ENCODE results near the gene AMOT.

The AMOT gene

DNA sequence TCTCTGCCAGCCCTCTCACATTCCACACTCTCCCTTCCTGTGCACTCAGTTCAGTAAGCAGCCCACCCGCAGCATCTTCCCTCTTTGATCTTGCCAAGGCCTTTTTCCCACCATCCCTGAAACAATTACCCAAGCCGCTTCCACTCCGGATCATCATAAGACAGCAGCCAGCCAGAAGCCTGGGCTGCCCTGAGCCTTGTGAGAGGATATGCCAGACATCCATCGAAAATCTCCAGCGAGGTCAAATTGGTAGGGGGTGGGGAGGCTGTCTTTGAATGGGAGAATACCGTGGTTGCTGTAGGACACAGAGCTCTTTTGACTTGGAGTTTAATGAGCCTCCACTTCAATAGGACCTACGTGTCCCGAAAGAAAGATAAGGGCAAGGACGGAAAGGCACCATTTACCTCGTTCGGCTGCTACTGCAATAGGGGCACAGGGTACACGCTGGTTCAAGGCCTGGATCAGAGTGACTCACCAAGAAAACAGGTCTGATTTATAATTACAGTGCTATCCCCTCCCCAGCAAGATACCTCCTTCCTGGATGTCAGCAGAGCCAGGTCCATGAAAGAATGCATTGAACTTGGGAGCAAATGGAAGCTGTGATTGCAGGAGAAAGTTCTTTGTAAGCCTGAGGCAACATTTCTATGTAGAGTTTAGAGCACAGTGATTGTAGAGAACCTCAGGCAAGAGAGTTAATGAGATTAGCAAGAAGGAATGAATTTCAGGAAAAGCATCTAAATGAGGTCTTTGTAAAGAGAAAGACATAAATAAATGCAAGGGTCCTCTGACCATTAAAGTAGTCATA, 39.5 kb downstream of the AMOT start:
- DNase-seq (ENCODE audit: low read depth in 2 of 2), result no peak

DNA sequence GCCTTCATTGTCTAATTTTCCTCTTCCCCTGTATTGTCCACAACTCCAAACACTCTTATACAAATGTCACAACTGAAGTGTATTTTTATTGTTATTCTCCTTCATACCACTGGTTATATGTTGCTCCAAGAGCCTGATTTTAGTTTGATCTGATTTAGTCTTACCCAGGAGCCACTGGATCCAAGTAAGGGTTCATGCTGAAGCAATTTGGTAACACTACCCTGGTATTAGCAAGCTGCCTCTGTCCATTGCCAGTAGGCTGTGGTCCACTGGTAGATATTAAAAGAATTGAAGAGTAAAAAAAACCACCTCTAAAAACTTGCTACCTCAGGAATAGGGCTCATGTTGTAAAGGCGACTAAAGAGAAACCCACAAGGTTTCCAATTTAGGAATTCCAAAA, 41.2 kb downstream of the AMOT start:
- DNase-seq (ENCODE audit: low read depth in 2 of 2), result no peak

DNA sequence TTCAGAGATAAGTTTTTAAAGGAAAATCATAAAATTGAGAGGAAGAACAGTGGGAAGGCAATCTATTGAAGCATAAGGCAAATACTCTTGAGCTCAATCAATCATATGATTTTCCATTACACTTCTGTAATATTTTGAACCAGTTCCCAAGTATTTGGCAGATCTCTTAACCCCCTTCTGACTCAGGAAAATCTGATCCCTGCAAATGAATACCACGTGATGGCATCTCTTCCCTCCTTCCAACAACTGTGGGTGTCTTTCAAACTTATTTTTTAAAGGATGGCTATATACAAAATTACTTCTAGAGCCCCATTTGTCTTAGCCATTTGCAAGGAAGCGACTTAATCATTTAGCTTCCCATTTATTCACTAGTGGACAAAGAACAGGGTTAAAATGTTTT, 41.9 kb downstream of the AMOT start:
- no peak for DNase-seq (ENCODE audit: low read depth in 2 of 2)

DNA sequence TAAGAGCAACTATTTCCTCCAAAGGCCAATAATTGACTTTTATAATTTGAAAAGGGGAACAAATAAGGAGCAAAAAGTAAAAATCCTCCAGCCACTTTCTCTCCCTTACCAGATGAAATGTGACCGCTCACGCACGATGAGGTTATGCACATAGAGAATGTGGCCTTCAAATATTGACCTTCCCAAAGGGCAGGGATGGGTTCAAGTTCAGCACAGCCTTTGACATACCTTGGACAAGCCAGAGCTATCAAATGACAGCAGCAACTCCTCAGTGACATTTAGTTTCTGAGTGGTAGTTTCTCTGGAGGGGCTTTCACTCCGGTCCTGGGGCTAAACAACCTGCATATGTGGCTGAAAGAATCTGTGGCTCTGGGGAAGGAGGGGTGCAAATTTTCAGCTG, 50.7 kb downstream of the AMOT start:
- DNase-seq (ENCODE audit: low read depth in 2 of 2), result no peak

DNA sequence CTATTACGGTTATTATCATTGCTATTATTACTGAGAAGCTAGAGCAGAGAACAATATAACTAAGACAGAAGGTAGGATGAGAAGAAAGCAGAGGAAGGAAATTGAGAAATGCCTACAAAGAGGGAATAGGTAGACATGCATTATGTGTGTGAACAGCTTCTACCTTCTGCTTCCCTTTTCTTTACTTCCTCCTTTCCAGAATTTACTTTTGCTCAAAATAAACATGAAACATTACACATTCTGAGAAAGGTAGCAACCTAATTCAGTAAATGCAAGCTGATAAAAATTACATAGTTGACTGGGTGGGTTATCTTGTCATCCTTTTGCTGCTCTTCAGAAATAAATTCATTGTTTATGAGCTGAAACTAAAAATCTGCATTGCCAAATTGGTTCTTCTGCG, 54.6 kb downstream of the AMOT start:
- no peak for DNase-seq (ENCODE audit: low read depth in 2 of 2)

DNA sequence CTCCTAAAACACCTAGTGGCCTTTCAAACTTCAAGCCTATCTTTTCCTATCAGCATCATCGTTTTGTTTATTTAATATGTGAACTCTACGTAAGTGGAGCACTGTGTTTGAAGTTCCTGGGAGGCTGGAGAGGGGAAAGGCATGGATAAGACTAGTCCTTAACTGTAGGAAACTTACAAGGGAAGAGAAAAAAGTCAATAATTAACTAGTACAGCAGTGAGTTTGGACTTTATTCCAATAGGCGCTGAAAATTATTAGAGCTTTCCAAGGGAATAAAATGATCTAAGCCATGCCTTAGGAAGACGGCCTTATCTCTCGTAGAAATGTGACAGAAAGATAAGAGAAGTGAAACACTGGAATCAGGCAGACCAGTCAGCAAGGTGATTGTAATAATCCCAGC, 55.3 kb downstream of the AMOT start:
- no peak for DNase-seq (ENCODE audit: low read depth in 2 of 2)

DNA sequence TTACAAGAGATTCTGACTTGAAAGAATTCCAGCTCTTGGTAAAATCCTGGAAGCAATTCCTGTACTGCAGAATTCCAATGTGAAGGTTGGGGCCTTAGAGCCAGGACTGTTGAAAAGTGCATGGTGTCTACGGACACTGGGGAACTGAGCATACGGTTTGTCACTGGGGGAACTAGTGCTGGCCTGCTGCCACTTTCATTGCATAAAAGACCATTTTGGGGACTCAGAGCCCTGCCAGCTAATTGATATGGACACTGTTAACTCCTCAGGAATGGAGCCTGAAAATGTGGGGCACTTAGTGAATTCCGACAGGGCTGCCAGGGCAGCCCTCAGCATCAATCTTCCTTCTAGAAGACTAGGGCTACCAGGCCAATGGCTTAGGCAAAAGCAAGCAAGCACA, 55.9 kb downstream of the AMOT start:
- DNase-seq (ENCODE audit: low read depth in 2 of 2), result no peak

DNA sequence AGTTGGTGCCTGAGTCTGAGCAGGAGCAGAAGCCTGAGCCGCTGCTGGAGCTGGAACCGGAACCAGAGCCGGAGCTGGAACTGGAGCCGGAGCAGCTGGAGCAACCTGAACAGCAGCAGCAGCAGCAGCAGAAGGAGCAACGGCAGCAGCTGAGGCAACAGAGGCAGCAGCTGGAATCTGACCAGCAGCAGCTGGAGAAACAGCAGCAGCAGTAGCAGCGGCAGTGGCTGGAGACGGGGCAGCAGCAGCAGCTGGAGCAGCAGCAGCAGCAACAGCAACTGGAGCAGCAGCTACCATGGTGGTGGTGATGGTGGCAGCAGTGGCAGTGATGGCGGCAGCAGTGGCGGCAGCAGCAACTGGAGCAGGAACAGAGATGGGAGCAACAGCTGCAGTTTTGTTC, 61.5 kb downstream of the AMOT start:
- DNase-seq (ENCODE audit: low read depth in 2 of 2), result no peak

DNA sequence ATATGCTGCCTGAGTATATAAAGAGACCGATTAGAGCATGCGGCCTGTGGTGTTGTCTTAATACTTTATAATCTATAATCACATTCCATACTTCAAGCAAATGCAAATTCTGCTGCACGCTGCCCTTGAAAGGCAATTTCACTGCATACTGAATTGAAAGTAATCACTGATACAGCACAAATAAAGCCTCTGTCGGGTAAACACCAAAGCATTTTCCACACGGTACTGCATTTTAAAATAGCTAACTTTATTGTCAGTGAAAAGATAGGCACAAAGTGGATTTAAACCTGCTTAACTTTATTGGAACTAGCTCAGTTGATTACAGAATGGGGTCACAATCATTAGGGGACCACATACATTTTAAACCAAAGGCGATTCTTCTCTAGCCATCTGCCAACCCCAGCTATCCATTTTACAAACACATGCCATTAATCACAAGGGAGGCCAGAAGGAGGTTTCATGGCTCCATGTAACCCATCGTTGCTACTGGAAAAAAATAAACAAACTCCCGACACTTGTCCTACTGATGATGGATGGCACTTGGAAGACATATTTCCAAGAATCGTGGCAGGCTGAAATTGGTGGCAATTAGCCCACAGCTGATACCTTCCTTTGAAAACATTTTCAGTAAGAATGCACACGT, 65.9 kb downstream of the AMOT start:
- no peak for DNase-seq (ENCODE audit: low read depth in 2 of 2)

DNA sequence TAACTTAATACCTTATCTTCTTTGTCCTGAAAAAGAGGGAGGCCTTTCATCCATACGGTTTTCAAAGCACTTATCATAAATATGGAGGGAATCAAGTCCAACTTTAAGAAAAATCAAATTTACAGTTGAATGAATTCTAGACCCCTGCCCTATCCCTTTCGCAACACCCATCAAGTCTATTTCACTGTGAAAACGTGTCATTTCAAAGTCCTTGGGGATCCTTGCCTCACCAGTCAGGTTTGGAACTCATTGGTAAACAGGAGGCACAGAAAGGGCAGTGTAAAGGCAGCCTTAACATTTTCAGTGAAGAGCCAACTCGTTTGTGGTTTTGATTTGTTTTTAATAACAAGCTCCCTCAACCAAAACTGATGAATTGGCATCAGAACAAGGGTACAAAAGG, 66.5 kb downstream of the AMOT start:
- DNase-seq (ENCODE audit: low read depth in 2 of 2), result no peak

DNA sequence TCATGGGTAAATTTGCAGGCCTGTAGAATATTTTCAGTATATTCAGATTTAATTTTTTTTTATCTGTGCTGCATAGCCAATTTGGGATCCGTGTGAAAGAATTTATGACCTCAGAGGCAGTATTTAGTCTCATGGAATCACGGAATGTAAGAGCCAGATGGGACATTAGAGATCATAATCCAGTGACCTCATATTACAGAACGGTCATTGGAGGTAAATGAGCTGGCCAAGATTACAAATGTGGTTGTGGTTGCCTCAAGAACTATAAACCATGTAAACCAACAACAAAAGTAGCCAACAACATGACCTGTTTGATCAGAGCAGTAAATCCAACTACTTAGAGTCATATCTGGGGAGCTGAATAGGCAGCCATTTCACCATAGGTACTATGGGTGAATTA, 71.6 kb downstream of the AMOT start:
- DNase-seq (ENCODE audit: low read depth in 2 of 2), result no peak

DNA sequence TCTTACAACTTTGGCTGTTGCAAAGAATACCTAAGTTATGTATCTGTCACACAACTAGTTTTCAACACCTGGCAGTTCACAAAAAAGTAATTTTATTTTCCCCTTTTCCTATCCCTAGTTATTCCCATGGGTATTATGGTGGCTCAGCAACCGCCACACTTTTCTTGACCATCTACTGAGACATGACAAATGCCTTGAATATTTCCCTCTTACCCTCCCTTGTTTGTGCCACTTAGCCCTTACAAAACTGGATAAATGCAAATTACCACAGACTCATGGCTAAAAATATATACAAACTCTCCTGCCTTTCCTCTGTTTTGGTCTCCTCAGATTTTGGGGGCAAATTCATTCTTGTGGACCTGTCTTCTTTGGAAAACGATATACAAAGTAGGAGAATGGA, 72.1 kb downstream of the AMOT start:
- no peak for DNase-seq (ENCODE audit: low read depth in 2 of 2)

DNA sequence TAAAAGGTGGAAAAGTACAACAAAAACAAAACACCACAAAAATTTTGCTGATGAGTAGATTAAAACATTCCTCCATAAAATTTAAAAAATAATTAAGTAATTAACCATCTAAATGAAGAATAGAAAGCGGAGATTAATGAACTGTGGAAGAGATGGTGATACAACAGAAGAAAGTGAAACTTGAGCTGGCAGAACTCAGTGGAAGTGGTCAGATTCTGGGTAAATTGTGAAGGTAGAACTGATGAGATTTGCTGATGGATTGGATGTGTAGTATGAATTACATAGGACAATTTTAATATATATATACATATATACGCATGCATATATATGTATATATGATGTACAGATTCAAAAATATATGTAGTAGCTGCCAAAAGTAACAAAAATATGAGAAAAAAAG, 73.9 kb downstream of the AMOT start:
- DNase-seq (ENCODE audit: low read depth in 2 of 2), result no peak

DNA sequence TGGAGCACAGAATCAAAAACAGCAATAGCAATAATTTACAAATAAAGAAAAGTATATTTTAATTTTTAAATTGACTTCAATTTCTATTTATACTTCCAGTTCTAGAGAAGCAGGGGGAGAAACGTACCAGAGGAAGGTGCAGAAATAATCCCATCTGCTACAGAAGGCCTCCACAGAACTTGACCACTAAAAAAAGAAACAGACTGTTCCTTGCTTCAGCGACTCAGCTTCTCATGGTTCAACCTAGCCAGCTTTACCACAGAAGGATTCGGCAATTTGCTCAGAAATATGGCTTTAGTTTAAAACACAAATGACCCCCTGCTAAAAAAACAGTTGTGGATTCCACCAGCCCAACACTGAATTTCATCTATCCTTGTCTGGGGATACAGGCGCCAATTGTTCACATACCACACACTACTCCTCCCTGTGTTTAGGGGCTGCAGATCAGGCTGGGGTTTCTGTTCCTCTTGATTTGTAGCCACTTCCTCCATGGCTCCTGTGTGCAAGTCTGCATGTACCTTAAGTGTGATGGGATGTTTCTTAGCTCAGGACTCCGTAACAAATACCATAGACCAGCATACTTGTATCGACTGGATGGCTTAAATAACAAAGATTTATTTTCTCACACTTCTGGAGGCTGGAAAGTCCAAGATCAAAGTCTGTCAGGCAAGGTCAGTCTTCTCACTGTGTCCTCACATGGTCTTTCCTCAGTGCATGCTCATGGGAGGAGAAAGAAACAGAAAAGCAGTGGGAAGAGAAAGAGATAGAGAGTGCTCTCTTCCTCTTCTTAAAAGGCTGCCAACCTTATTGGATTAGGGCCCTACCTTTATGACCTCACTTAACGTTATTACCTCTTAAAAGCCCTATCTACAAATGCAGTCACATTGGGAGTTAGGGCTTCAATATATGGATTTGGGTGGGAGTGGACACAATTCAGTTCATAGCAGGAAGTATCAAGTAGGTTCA, 79.1 kb downstream of the AMOT start:
- no peak for DNase-seq (ENCODE audit: low read depth in 2 of 2)

DNA sequence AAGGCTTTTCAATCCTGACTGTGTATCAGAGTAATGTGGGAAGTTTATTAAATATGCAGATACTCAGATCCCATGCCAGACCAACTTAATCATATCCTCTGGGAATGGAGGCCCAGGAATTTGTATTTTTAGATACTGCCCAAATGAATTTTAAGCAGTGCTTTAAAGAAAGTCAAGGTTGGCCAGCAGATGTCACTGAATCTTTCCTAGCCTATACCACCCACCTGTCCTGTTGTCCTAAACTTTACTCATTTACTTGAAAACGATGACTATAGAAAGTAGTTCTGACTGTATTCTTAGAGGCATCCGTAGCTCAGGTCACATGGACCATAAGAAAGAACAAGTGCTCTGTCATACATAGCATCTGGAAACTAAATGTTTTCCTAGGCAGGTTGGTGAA, 79.9 kb downstream of the AMOT start:
- no peak for DNase-seq (ENCODE audit: low read depth in 2 of 2)

DNA sequence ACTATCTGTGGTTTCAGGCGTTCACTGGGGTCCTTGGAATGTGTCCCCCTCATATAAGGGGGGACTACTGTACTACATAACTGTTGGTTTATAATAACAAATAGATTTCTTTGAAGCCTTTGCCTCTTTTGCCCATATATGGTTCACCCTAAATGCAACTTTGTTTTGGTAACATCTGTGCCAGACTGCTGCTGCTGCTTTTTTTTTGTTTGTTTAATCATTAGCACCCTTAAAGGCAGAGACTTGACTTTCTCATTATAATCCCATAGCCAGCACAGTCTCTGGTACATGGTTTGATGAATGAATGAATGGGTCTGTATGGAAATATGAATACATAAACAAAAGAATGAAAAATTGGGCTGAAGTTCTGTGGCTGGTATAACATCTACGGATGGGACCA, 80.7 kb downstream of the AMOT start:
- DNase-seq (ENCODE audit: low read depth in 2 of 2), result no peak

DNA sequence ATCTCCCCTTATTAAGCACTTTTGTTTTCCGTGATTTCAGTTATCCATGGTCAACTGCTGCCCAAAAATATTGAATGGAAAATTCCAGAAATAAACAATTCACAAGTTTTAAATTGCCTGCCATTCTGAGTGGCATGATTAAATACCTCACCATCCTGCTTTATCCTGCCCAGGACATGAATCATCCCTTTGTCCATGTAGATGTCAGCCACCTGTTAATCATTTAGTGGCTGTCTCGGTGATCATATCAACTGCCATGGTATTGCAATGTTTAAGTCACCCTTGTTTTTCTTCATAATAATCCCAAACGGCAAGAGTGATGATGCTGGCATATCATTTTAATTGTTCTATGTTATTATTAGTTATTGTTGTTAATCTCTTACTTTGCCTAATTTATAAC, 81.1 kb downstream of the AMOT start:
- DNase-seq (ENCODE audit: low read depth in 2 of 2), result no peak

DNA sequence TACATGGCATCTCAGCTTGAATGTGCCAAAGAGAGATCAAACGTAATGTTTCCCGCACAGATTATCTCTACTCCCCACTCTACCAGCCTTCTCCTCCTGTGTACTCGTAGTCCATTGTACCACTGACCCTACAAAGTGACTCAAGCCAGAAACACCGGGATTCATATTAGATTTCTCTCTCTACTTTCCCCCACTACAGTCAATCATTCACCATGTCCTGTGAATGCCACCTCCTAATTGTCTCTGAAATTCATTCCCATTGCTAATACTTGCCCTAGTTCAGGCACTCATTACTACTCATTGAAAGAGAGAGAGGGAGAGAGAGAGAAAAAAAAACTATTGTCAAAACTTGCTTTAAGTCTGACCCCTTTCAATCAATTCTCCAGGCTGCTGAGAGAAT, 82.7 kb downstream of the AMOT start:
- no peak for DNase-seq (ENCODE audit: low read depth in 2 of 2)

DNA sequence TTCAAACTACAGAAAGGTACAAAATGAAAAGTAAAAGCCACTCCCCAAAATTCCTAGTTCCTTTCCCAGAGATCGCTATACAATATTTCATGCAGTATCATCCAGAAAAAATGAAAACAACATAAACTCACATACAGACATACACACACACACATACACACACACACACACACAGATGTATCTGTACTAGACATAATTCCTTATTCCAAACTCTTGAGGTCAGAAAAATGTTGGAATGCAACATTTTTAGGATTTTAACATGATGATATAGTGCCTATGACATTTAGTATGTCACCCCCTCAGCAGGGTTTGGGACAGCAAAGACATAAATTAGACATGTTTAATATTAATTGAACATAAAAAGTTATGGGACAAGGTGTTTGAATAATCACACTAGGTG, 87.5 kb downstream of the AMOT start:
- no peak for DNase-seq (ENCODE audit: low read depth in 2 of 2)

DNA sequence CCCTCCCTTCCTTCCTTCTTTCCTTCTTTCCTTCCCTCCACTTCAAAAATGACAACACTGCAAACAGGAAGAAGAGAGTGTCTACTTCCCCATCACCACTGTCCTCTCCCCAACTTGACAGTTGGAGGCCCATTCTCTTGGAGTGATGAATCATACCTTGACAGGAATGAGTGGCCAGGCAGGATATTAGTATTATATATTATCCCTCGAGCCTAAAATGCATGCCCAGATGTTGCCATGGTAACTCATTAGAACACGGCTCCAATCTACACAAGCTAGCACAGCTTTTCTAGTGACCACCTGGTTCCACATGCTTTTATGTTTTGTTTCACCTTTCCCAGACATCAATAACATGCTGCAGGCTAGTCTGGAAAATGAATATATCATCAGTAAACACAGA, 89.6 kb downstream of the AMOT start:
- DNase-seq (ENCODE audit: low read depth in 2 of 2), result no peak

DNA sequence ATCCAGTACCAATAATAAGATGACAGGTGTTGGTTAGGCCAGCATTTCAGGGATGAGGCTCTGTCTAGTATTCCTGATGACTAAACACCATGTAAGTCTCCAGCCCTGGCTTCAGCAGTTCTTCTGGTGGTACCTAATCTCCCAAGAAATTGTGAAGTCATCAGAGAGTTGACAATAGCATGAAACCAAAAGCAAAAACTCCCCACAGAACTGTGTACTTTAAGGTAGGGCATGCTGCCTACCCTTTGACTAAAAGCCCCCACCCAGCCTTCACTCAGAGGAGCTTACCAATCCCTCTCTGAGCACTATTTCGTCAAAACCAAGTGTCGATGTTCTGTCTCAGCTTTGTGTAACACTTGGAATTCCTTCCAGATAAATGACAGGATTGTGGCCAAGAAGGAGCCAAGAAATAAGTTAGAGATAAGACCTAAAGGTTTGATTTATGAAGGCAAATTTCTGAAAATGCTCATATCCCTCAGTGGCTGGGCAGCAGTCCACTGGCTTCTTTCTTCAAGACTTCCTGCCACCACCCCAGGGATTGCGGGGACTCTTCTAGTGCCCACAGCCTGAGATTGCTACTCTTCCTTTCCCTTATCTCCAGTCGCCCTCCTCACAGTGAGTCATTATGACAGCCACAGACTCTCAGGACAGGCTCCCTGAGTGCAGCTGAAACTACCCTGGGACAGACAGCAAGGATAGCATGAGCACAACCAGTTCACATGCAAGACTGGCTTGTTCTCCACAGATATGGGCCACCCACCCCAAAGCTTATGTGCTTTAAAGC, 93.6 kb downstream of the AMOT start:
- DNase-seq (ENCODE audit: low read depth in 2 of 2), result no peak
